SK-N-SH treated with all-trans-retinoic acid at 6 μM for 48 hours (cell line): ENCODE data around the gene NTN3.

Experiments used
- ATAC-seq: fragments of 200-7000 bp; cut with Tn5 transposase; 3 replicates; pipeline ENCODE4 v1.9.1; 2020; ENCODE audit warnings: mild to moderate bottlenecking, moderate library complexity
- ARNTL ChIP-seq: fragments of 450-650 bp; formaldehyde crosslinking; IDR thresholded peaks from 2 replicates; pipeline ENCODE4 v1.5.0; 2020; ENCODE audit warnings: low read depth, mild to moderate bottlenecking, moderate library complexity, borderline replicate concordance
- BACH2 ChIP-seq: fragments of 250-450 bp; sonication (Bioruptor Pico); IDR thresholded peaks from 2 replicates; pipeline ENCODE4 v1.9.0; 2021; ENCODE audit warnings: mild to moderate bottlenecking, borderline replicate concordance
- CSDC2 ChIP-seq: fragments of 250-450 bp; sonication (Bioruptor Pico); IDR thresholded peaks from 2 replicates; pipeline ENCODE4 v1.5.0; 2020; ENCODE audit warnings: mild to moderate bottlenecking, moderate library complexity
- GLIS3 ChIP-seq: fragments of 250-450 bp; sonication (Bioruptor Pico); IDR thresholded peaks from 2 replicates; pipeline ENCODE4 v1.5.0; 2020; ENCODE audit warnings: mild to moderate bottlenecking, moderate library complexity
- ISL1 ChIP-seq: fragments of 250-450 bp; sonication (Bioruptor Pico); IDR thresholded peaks from 2 replicates; pipeline ENCODE4 v2.1.2; 2022; ENCODE audit warnings: mild to moderate bottlenecking, moderate library complexity
- OSR1 ChIP-seq: fragments of 250-450 bp; sonication (Bioruptor Pico); IDR thresholded peaks from 2 replicates; pipeline ENCODE4 v1.8.0; 2022; ENCODE audit warnings: moderate library complexity, mild to moderate bottlenecking, inconsistent platforms
- PATZ1 ChIP-seq: fragments of 250-450 bp; sonication (Bioruptor Pico); IDR thresholded peaks from 2 replicates; pipeline ENCODE4 v1.8.0; 2020; ENCODE audit warnings: mild to moderate bottlenecking, moderate library complexity, borderline replicate concordance
- POU6F1 ChIP-seq: fragments of 250-450 bp; sonication (Bioruptor Pico); IDR thresholded peaks from 2 replicates; pipeline ENCODE4 v1.8.0; 2021; ENCODE audit warnings: low read depth, mild to moderate bottlenecking, moderate library complexity, borderline replicate concordance
- PPARA ChIP-seq: fragments of 250-450 bp; sonication (Bioruptor Pico); IDR thresholded peaks from 2 replicates; pipeline ENCODE4 v1.5.0; 2020; ENCODE audit warnings: mild to moderate bottlenecking, borderline replicate concordance
- RARB ChIP-seq: fragments of 250-450 bp; sonication (Bioruptor Pico); IDR thresholded peaks from 2 replicates; pipeline ENCODE4 v1.8.0; 2021; ENCODE audit warnings: mild to moderate bottlenecking, moderate library complexity
- SNAI2 ChIP-seq: fragments of 250-450 bp; sonication (Bioruptor Pico); IDR thresholded peaks from 2 replicates; pipeline ENCODE4 v1.5.0; 2020; ENCODE audit warnings: mild to moderate bottlenecking, moderate library complexity
- TCF4 ChIP-seq: fragments of 250-450 bp; sonication (Bioruptor Pico); IDR thresholded peaks from 2 replicates; pipeline ENCODE4 v1.8.0; 2021; ENCODE audit warnings: mild to moderate bottlenecking, moderate library complexity, borderline replicate concordance
- TOX ChIP-seq: fragments of 250-450 bp; sonication (Bioruptor Pico); IDR thresholded peaks from 2 replicates; pipeline ENCODE4 v1.8.0; 2021; ENCODE audit warnings: mild to moderate bottlenecking, moderate library complexity, borderline replicate concordance
- TSHZ2 ChIP-seq: fragments of 250-450 bp; sonication (Bioruptor Pico); IDR thresholded peaks from 2 replicates; pipeline ENCODE4 v1.5.0; 2020; ENCODE audit warnings: mild to moderate bottlenecking, moderate library complexity
- ZFP3 ChIP-seq: fragments of 250-450 bp; sonication (Bioruptor Pico); IDR thresholded peaks from 2 replicates; pipeline ENCODE4 v1.5.0; 2020; ENCODE audit warnings: mild to moderate bottlenecking, moderate library complexity
- ZNF565 ChIP-seq: fragments of 450-650 bp; formaldehyde crosslinking; conservative IDR thresholded peaks from 2 replicates; pipeline ENCODE4 v1.5.0; 2020; ENCODE audit warnings: low read depth, mild to moderate bottlenecking, moderate library complexity
- ZNF70 ChIP-seq: fragments of 450-650 bp; formaldehyde crosslinking; IDR thresholded peaks from 2 replicates; pipeline ENCODE4 v1.5.0; 2020; ENCODE audit warnings: mild to moderate bottlenecking, moderate library complexity
- ZNF8 ChIP-seq: fragments of 450-650 bp; formaldehyde crosslinking; IDR thresholded peaks from 2 replicates; pipeline ENCODE4 v1.5.0; 2020; ENCODE audit warnings: mild to moderate bottlenecking, moderate library complexity

NTN3 gene

GRCh38 chr16:2471653-2472487, 773 bp downstream of the NTN3 start:
- ATAC-seq: no peak
- TF ChIP-seq TCF4 (CRISPR knock-in tag): no peak
- TF ChIP-seq TSHZ2: no peak
- no peak for TF ChIP-seq GLIS3

GRCh38 chr16:2472488-2472864, 1.4 kb downstream of the NTN3 start:
- ATAC-seq: no peak
- TF ChIP-seq TOX (CRISPR knock-in tag) (no peak), ISL1 (CRISPR knock-in tag) (no peak), ZNF8 (CRISPR knock-in tag) (no peak), CSDC2 (CRISPR knock-in tag) (no peak), ZNF70 (no peak), PATZ1 (no peak), TSHZ2 (no peak), OSR1 (CRISPR knock-in tag) (no peak), RARB (CRISPR knock-in tag) (no peak), PPARA (CRISPR knock-in tag) (no peak), BACH2 (no peak), SNAI2 (CRISPR knock-in tag) (no peak), ZNF565 (CRISPR knock-in tag) (no peak)

- no peak for ATAC-seq
- TF ChIP-seq RARB (CRISPR knock-in tag): no peak
- no peak for TF ChIP-seq POU6F1 (CRISPR knock-in tag)
- TF ChIP-seq ZFP3 (CRISPR knock-in tag): no peak
- TF ChIP-seq ZNF565 (CRISPR knock-in tag): no peak
- TF ChIP-seq ARNTL (CRISPR knock-in tag): no peak
- TF ChIP-seq TSHZ2: no peak
- no peak for TF ChIP-seq PATZ1
Measured at GRCh38 chr16:2472885-2473445, 1.9 kb downstream of the NTN3 start.
